DLD1 (cell line): Measurements from ENCODE around the gene PDCD5.

ENCODE experiments used
- in situ Hi-C: cut with HindIII; loops from 2 replicates; pipeline ENCODE4 v1.10.0; 2017; ENCODE audit warnings: low sequenced_read_pairs

PDCD5 gene

DNA sequence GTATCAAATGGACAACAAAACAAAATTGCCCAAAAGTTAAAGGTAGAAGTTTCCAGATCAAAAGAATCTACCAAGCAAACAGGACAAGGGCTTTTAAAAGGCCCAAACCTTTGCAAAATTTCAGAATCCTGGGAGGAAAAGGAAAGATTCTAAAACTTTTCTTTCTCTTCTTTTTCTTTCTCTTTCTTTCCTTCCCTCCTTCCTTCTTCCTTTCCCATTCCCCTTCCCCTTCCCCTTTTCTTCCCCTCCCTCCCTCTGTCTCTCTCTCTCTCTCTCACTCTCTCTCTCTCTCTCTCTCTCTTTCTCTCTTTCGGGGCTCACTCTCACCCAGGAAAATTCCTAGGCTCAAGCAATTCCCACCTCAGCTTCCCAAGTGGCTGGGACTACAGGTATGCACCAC is 4.2 kb upstream of the PDCD5 start:
- in situ Hi-C loops: no loop called here

DNA sequence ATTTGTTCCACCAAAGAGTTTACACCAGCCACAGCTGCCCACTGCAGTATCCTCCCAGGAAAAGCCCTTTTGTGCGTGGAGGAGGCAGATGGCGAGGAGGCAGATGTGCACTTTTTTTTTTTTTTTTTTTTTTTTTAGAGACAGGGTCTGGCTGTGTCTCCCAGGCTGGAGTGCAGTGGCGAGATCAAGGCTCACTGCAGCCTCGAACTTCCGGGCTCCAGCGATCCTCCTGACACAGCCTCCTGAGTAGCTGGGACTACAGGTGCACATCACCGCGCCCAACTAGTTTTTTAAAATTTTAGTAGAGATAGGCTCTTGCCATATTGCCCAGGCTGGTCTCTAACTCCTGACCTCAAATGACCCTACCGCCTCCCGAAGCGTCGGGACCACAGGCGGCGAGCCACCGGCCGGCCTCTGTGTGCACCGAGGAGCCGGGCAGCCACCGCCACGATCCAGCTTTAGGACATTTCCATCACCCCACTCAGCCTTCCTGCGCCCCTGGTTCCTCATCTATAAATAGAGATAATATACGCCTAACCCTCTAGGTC is 563 bp upstream of the PDCD5 start:
- in situ Hi-C loops: no loop called here

GRCh38 chr19:32581705-32582179 is 752 bp downstream of the PDCD5 start:
- in situ Hi-C loops: no loop called here

GRCh38 chr19:32587747-32588504 is 6.9 kb downstream of the PDCD5 start:
- in situ Hi-C loops: loop anchor here (5.0 kb wide), 1 partner anchor 301 kb away; no protein-coding TSS in a partner anchor

- in situ Hi-C loops: no loop called here
Measured at GRCh38 chr19:32594021-32594420, 13.0 kb downstream of the PDCD5 start.

GRCh38 chr19:32595491-32595890 is 14.5 kb downstream of the PDCD5 start:
- in situ Hi-C loops: no loop called here

DNA sequence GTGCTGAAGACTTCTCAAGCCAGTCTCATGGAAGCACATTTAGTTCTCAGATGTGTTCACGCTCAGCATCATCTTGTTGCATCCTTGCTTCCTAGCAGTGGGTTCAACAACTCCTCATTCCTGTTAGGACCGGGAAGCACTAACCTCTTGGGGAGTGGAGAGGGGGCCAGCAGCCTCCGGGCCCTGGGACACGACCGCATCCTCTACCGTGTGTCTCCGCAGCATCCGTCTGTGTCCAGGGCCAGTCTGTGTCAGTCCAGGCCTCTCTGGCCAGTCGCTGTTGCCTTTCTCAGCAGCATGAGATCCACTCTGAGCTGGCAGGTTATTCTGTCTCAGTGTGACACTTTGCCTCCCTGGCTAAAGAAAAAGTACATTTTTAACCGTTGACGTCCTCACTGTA is 17.0 kb downstream of the PDCD5 start:
- in situ Hi-C loops: no loop called here

- in situ Hi-C loops: no loop called here
Measured at GRCh38 chr19:32599258-32599657, 18.3 kb downstream of the PDCD5 start.

GRCh38 chr19:32599736-32600157 is 18.8 kb downstream of the PDCD5 start:
- in situ Hi-C loops: no loop called here

DNA sequence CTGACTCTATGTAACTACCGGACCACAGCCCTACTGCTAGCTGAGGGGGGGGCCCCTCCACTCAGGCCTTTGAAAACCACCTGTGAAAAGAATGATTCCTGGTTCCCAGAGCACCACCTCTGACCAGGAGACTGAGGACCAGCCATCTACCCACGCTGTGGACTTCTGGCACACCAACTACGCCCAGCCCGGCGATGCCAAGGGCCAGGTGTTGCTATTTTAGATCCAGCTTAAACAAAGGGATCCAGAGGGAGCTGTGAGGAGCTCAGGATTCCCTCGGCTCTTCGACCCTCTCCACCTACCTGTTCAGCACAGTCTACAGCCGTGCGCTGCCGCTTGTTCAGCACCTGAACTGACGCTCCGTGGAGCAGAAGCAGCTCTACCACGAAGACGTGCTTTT is 23.0 kb downstream of the PDCD5 start:
- in situ Hi-C loops: no loop called here

DNA sequence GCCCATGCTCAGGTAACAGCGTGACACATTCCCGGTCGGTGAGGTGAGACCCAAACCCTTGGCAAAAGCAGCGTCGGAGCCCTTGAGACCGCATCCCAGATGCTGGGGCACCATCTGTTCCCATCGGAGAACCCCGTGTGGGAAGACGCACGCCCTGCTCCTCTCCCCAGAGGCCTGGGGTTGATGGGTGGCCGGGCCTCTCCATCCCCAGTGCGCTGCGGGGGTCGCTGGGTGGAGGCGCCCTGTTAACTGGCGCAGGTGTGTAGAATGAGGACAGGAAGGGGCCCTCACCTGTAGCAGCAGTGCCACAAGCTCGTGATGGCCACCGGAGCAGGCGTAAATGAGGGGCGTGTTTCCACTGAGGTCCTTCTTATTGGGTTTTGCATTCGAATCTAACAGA is 24.6 kb downstream of the PDCD5 start:
- in situ Hi-C loops: no loop called here

DNA sequence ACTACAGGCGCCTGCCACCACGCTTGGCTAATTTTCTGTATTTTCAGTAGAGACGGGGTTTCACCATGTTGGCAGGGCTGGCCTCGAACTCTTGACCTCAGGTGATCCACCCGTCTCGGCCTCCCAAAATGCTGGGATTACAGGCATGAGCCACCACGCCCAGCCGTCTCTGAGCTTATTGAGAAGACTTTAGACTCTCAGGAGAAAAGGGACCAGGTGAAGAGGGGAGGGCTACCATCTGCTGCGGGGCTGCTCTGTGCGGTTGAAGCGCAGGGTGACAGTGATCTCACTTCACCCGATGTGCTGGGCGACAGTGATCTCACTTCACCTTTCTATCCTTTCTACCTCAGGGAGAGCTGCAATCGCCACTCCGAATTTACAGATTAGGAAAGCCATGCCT is 25.3 kb downstream of the PDCD5 start:
- in situ Hi-C loops: no loop called here

DNA sequence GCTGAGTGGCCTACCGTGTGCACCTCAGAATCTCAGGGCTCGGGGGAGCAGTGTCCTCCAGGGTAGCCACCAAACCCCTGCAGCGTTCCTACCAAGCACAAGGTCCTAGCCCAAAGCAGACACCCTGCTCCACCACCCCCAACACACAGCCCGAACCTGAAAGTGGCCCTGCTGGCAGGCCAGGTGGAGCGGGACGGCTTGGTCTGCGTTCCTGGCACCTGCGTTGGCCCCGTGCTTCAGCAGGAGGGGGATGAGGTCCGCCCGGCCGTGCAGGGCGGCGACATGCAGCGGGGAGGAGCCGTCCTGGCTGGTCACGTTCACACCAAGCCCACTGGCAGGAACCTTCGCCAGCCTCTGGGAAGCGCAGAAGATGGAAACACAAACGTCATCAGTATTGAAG is 26.5 kb downstream of the PDCD5 start:
- in situ Hi-C loops: no loop called here

DNA sequence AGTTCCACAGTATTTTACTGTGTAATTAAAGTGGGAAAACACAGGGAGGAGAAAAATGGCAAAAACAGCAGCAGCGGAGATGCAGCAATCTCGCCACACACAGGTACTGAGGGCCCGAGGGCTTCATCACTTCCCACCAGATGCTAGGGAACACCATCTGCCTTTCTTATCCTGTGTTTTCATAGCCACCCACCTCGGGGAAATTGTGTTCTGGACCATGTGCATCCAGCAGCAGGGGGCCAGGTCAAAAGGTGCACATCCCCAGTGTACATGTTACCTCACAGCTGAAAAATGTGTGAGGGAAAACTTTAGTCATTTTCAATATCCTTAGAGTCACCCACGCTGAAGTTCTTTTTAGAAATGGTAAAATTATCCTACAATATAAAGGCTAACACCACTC is 30.2 kb downstream of the PDCD5 start:
- in situ Hi-C loops: no loop called here

- in situ Hi-C loops: no loop called here
Measured at GRCh38 chr19:32613008-32613407, 32.0 kb downstream of the PDCD5 start.

GRCh38 chr19:32614916-32615315 is 33.9 kb downstream of the PDCD5 start:
- in situ Hi-C loops: no loop called here

- in situ Hi-C loops: no loop called here
Measured at GRCh38 chr19:32615569-32615968, 34.6 kb downstream of the PDCD5 start.

DNA sequence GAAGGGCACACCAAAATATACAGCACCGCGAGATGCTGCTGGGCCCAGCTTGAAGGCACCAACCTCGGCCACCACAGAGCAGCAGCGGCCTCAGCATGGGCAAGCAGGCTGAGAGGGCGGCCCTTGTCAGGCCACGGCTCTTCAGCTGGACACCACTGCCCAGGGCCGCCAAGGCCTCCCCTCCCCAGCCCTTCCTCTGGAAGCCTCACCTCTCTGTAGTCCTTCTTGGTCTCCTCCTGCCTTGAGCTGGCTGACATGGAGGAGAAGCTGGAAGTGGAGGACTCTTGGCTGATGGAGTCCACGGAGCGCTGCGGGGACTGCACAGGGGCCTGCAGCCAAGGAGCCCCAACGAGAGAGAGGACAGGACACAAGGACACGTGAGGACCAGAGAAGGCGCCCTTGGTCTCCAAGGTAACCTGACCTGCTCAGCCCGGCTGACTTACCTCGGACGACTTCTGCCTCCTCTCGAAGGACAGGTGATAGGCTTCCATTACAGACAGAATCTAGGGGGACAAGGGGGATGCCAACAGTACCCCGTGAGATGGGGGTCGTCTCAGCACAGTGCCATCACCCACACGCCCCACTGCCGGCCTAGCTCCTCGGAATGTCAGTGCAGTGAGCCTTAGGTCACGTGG is 38.2 kb downstream of the PDCD5 start:
- in situ Hi-C loops: no loop called here

GRCh38 chr19:32622002-32622401 is 41.0 kb downstream of the PDCD5 start:
- in situ Hi-C loops: no loop called here

DNA sequence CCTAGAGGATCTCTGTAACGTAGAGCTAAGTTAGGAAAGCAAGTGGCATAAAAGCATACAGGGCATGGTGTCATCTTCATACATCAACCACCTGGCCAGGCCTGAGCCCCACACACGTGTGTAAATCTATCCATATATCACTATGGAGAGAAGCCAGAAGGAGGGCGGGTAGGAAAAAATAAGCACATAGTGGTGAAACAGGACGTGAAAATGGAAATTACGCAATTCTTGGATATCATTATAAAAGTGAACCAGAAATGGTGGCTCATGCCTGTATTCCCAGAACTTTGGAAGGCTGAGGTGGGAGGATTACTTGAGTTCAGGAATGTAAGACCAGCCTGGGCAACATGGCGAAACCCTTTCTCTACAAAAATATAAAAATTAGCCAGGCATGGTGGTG is 43.4 kb downstream of the PDCD5 start:
- in situ Hi-C loops: no loop called here

- in situ Hi-C loops: no loop called here
Measured at GRCh38 chr19:32626969-32627368, 46.0 kb downstream of the PDCD5 start.

DNA sequence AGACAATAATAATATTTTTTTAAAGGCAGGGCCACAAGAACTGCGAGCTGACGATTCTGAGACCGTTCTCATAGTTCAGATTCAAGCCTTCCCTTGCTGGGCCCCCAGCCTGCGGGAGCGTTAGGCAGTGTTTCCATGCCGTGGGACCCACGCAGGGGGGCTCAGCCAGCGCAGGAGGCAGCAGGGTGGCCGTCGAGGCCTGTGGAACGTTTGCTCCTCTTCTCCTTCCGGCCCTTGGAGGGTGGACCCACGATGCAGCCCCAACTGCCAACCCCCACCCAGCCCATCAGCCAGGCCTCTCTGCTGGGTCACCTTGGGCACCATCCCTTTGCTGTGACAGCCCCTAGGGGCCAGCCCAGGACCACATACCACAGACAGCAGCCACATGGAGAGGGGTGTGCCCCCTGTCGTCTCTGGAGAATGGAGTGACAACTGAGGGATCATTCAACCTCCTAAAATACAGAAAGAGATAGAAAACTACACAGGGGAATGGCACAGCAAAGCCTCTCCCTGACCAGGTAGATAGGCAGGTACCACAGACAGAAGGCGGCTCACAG is 46.8 kb downstream of the PDCD5 start:
- in situ Hi-C loops: no loop called here
